ENCODE measurements around the gene DEPP1.

DEPP1 gene

DNA sequence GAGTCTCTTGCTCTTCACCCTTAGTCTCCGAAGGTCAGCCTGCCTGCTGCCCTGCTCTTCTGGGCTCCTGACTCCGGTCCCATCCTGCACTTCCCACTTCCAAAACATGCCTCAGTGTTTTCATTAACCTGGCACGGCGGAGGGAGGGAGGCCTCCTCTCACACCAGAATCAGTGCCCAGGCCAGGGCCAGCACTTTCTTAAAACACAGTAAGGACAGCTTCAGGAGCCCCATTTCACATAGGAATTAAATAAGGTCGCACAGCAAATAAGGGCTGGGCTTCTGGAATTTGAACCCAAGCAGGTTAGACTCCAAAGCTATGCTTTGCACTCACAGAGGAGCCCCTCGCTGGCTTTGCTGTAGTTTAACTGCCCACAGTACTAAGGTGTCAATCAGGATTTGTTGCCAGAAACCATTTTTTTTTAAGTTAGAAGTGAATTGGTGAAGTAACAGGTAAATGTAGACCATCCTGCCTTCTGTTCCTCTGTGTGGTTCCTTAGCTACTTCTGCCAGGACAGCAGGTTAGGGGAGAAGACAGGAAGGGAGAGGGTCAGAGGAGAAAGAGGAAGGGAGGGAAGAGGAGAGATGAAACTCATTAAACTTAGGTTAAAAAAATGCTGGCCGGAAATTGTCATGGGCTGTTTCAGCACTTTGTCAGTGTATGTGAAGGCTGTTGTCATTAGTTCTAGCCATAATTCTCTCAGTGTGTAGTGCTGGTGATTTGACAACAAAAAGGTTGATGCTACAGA is 18.0 kb downstream of the DEPP1 start:
- H3K27ac ChIP-seq (ENCODE audit: insufficient read depth, low read length, poor library complexity, severe bottlenecking) = no peak overlapping the region
- no peaks in the 10 kb centered on the region for H3K27me3 ChIP-seq (replicated peaks; ENCODE audit: control insufficient read depth, insufficient read depth, low read length, poor library complexity, severe bottlenecking)
- no peak for DNase-seq
- peaks cover 17% of the 10 kb centered on the region for H3K4me1 ChIP-seq (ENCODE audit: control insufficient read depth, insufficient read depth, low read length, poor library complexity, severe bottlenecking)
- no peaks in the 10 kb centered on the region for H3K36me3 ChIP-seq (ENCODE audit: control insufficient read depth, insufficient read depth, low read length)
- no peaks in the 10 kb centered on the region for H3K9me3 ChIP-seq (ENCODE audit: control insufficient read depth, low read length)
- H3K4me3 ChIP-seq (ENCODE audit: insufficient read depth, low read depth, low read length, poor library complexity, severe bottlenecking) = no peak overlapping the region

DNA sequence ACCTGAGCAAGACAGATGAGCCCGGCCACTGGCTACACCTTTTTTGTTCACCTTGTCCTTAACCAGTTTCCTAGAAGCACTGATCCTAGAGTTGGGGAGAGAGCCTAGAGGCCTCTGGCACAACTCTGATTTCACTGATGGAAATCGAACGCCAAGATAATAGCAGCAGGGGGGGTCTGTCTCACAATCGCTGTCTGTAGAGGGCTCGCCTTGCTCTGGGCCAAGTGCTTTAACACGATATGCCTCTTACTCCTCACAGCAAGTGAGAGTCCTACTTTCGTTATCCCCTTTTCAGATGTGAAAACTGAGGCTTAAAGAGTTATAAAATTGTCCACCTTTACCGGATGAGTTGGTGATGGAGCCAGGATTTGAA is 18.5 kb downstream of the DEPP1 start:
- no peak overlapping the region for H3K27ac ChIP-seq (ENCODE audit: insufficient read depth, low read length, poor library complexity, severe bottlenecking)
- DNase-seq = no peak
- H3K4me1 ChIP-seq (ENCODE audit: control insufficient read depth, insufficient read depth, low read length, poor library complexity, severe bottlenecking) = peaks cover 17% of the 10 kb centered on the region

DNA sequence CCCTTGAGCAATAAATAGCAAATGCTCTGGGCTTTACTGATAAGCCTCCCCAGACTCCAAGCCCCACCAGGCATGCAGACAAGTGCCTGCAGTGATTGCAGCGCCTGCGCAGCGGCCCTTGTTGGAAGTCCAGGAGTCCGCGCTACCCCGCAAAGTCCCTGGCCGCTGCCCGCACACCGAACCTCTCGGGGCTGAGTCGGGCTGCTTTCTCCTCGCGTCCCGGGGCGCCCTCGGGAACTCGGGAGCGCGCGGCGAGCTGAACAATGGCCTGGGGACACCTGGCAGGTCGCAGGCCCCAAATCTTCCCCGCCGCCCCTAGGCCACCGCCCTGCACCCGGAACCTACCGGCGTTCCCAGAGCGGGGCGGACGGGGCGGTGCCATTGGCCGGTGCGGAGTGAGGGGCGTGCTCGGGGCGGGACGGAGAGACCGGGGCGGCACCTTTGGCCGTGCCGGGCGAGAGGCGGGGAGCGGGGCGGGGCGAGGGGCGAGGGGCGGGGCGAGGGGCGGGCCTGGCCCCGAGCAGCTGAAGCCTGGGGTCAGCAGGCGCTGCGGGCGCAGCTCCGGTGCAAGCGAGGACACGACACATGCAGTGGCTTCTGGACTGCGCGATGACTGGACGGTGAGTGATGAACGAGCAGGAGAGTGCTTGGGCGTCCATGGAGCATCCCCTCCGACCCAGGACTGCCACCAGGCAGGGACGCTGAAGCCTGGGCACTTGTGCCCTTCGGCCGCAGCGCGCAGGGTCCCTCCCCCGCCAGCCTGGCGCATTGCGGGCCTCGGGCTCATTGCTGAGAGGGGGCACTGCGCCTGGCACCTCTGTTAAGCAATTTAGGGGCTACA is 19.1 kb downstream of the DEPP1 start, which contains the start of gene RASSF4:
RASSF4 (plus strand) TSS at position 556 of the 841 bp plus-strand sequence. CDS start 10,401 bp downstream, outside the sequence.
- DNase-seq = peak; percentile 82 to 86 (median 84)
- Histone ChIP-seq H3K4me1 (ENCODE audit: control insufficient read depth, insufficient read depth, low read length, poor library complexity, severe bottlenecking) (peaks cover 17% of the 10 kb centered on the region), H3K4me3 (ENCODE audit: insufficient read depth, low read depth, low read length, poor library complexity, severe bottlenecking) (peak within 1 kb of the TSS; percentile 70), H3K27me3 (replicated peaks; ENCODE audit: control insufficient read depth, insufficient read depth, low read length, poor library complexity, severe bottlenecking) (no peaks in the 10 kb centered on the region), H3K36me3 (ENCODE audit: control insufficient read depth, insufficient read depth, low read length) (no peaks in the 10 kb centered on the region), H3K9me3 (ENCODE audit: control insufficient read depth, low read length) (no peaks in the 10 kb centered on the region), H3K27ac (ENCODE audit: insufficient read depth, low read length, poor library complexity, severe bottlenecking) (peak within 1 kb of the TSS; percentile 58)

More for the DNA sequence above, 18.5 kb downstream of the DEPP1 start:
- no peaks in the 10 kb centered on the region for H3K36me3 ChIP-seq (ENCODE audit: control insufficient read depth, insufficient read depth, low read length)
- H3K9me3 ChIP-seq (ENCODE audit: control insufficient read depth, low read length) = no peaks in the 10 kb centered on the region
- peak overlapping the region; percentile 70 for H3K4me3 ChIP-seq (ENCODE audit: insufficient read depth, low read depth, low read length, poor library complexity, severe bottlenecking)
- H3K27me3 ChIP-seq (replicated peaks; ENCODE audit: control insufficient read depth, insufficient read depth, low read length, poor library complexity, severe bottlenecking) = no peaks in the 10 kb centered on the region

DNA sequence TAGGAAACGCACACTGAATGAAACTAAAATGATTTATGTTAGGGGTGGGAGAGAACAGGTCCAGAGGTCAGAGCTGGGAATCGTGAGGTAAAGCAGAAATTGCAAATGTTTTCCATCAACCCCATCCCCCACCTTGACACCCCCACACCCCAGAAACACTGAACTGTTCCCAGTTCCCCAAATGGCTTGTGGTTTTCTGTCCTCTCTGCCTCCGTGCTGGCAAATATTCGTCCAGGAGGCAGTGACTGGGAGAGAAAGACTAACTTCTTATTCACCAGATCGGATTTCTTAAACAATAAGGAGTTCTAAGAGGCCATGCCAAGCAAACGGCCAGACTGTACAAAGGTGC is 19.7 kb downstream of the DEPP1 start:
- Histone ChIP-seq H3K36me3 (ENCODE audit: control insufficient read depth, insufficient read depth, low read length) (no peaks in the 10 kb centered on the region), H3K4me3 (ENCODE audit: insufficient read depth, low read depth, low read length, poor library complexity, severe bottlenecking) (peak overlapping the region; percentile 70), H3K4me1 (ENCODE audit: control insufficient read depth, insufficient read depth, low read length, poor library complexity, severe bottlenecking) (peaks cover 17% of the 10 kb centered on the region), H3K9me3 (ENCODE audit: control insufficient read depth, low read length) (no peaks in the 10 kb centered on the region), H3K27me3 (replicated peaks; ENCODE audit: control insufficient read depth, insufficient read depth, low read length, poor library complexity, severe bottlenecking) (no peaks in the 10 kb centered on the region), H3K27ac (ENCODE audit: insufficient read depth, low read length, poor library complexity, severe bottlenecking) (peak overlapping the region; percentile 58)
- no peak for DNase-seq

DNA sequence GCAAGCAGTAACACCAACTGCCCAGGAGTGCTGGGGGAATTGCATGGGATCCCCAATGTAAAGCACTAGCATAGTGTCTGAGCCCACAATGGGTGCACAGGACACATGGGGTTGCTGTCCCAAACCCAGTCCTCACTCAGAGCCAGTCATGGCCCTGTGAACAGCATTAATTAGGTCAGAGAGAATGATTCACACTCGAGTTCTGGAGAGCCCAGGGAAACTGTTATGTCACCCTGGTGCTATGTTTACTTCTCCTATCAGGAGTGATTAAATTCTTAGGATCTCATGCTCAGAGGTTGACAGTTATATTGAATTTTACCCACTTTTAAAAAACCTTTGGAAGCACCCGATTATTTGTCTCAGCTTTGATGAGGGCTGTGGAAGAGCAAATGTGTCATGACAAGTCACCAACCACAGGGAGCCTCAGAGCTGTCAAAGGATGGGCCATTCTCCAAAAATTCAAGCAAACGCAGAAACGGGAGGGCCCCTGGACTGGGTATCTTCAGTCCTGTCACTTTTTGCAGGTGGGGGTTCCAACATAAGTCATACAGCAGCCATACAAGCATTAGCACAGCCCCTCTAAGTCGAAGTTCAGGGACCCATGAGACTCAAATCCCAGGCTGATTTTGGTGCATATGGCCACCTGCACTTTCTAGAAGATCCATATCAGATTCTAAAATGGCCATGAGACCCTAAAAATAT is 20.3 kb downstream of the DEPP1 start:
- Histone ChIP-seq H3K27me3 (replicated peaks; ENCODE audit: control insufficient read depth, insufficient read depth, low read length, poor library complexity, severe bottlenecking) (no peaks in the 10 kb centered on the region), H3K36me3 (ENCODE audit: control insufficient read depth, insufficient read depth, low read length) (no peaks in the 10 kb centered on the region), H3K4me3 (ENCODE audit: insufficient read depth, low read depth, low read length, poor library complexity, severe bottlenecking) (peak overlapping the region; percentile 70), H3K9me3 (ENCODE audit: control insufficient read depth, low read length) (no peaks in the 10 kb centered on the region), H3K27ac (ENCODE audit: insufficient read depth, low read length, poor library complexity, severe bottlenecking) (no peak overlapping the region), H3K4me1 (ENCODE audit: control insufficient read depth, insufficient read depth, low read length, poor library complexity, severe bottlenecking) (peaks cover 17% of the 10 kb centered on the region)
- no peak for DNase-seq

DNA sequence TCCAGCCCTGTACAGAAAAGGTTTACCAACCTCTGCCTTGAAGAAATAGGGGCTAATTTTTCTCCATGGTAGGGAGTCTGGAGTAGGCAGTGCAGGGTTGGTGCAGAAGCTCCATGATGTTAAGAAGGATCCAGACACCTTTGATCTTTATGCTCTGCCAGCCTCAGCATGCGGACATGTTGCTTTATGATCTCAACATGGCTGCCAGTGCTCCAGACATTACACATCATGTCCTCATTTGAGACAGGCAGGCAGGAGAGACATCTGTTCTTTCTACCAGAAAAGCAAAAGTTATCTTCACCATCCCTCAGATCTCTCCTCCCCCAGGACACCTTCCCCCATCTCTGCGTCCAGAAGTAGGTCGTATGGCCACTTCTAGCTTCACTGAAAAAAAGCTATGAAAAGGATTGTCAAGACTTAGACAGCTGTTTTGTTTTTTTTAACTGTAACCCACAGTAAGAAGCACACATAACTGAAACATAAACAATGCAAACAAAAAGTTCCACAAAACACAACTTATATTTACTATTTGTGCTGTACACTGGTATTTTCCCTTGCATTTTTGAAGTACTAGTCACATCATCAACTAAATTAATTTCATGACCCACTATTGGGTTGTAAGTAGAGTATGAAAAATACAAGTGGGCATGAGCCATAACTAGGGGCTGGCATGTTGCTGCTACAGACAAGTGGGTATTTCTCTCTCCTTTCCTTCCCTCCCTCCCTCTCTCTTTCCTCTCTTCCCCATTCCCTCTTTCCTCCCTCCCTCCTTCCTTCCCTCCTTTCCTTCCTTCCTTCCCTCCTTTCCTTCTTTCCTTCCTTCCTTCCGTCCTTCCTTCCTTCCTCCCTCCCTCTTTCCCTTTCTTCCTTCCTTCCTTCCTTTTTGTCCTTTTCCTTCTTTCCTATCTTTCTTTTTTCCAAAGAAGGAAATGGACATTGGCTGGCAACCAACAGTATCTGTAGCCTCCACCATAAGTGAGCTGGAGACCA is 21.6 kb downstream of the DEPP1 start:
- H3K4me3 ChIP-seq (ENCODE audit: insufficient read depth, low read depth, low read length, poor library complexity, severe bottlenecking) = no peak overlapping the region
- no peaks in the 10 kb centered on the region for H3K27me3 ChIP-seq (replicated peaks; ENCODE audit: control insufficient read depth, insufficient read depth, low read length, poor library complexity, severe bottlenecking)
- no peak overlapping the region for H3K27ac ChIP-seq (ENCODE audit: insufficient read depth, low read length, poor library complexity, severe bottlenecking)
- no peaks in the 10 kb centered on the region for H3K36me3 ChIP-seq (ENCODE audit: control insufficient read depth, insufficient read depth, low read length)
- no peaks in the 10 kb centered on the region for H3K9me3 ChIP-seq (ENCODE audit: control insufficient read depth, low read length)
- DNase-seq = no peak
- H3K4me1 ChIP-seq (ENCODE audit: control insufficient read depth, insufficient read depth, low read length, poor library complexity, severe bottlenecking) = peaks cover 17% of the 10 kb centered on the region

DNA sequence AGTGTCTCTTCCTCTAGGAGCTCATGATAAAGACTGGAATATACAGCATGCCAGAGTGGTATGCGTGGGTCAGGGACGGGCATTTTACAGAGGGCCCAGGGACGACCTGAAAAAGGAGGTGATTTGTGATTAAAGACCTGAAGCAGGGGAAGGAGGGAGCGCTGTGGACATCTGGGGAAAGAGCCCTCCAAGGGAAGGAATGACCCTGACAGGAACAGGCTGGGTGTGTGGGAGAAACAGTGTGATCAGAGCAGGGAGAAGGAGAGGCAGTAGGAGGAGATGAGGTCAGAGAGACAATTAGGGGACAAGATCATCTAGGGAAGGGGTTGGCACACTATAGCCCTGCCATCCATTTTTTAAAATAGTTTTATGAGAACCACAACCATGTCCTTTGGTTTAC is 22.4 kb downstream of the DEPP1 start:
- Histone ChIP-seq H3K36me3 (ENCODE audit: control insufficient read depth, insufficient read depth, low read length) (no peaks in the 10 kb centered on the region), H3K27me3 (replicated peaks; ENCODE audit: control insufficient read depth, insufficient read depth, low read length, poor library complexity, severe bottlenecking) (no peaks in the 10 kb centered on the region), H3K4me1 (ENCODE audit: control insufficient read depth, insufficient read depth, low read length, poor library complexity, severe bottlenecking) (peaks cover 17% of the 10 kb centered on the region), H3K27ac (ENCODE audit: insufficient read depth, low read length, poor library complexity, severe bottlenecking) (no peak overlapping the region), H3K4me3 (ENCODE audit: insufficient read depth, low read depth, low read length, poor library complexity, severe bottlenecking) (no peak overlapping the region), H3K9me3 (ENCODE audit: control insufficient read depth, low read length) (no peaks in the 10 kb centered on the region)
- no peak for DNase-seq

DNA sequence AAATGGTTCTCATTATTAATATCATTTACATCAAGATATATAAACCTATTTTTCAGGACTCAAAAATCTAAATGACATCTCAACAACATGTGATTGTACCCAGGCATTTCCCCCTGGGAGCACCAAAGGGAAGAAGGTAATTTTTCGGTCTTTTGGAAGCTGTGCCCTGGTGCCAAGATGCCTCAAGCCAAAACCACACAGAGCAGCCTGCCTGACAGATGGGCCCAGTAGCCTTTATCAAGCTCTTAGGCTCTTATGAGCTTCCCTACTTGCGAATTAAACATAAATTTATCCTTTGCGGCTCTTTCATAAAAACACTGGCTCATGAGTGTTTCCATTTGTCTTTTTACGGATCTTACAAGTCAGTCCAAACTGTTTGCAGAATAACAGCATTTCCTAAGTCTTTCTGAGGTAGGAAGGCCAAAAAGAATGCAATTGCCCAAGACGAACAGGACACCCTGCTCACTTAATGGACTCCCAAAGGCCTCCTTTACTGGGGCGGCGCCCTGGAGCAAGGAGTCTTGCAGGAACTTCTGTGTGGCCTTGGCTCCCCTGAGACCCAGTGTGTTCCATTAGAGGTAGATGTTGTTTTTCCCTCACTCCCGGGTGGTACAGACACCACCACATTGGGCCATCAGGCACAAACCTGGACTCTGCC is 23.1 kb downstream of the DEPP1 start:
- Histone ChIP-seq H3K9me3 (ENCODE audit: control insufficient read depth, low read length) (no peaks in the 10 kb centered on the region), H3K27me3 (replicated peaks; ENCODE audit: control insufficient read depth, insufficient read depth, low read length, poor library complexity, severe bottlenecking) (no peaks in the 10 kb centered on the region), H3K4me1 (ENCODE audit: control insufficient read depth, insufficient read depth, low read length, poor library complexity, severe bottlenecking) (peaks cover 17% of the 10 kb centered on the region), H3K27ac (ENCODE audit: insufficient read depth, low read length, poor library complexity, severe bottlenecking) (no peak overlapping the region), H3K36me3 (ENCODE audit: control insufficient read depth, insufficient read depth, low read length) (no peaks in the 10 kb centered on the region), H3K4me3 (ENCODE audit: insufficient read depth, low read depth, low read length, poor library complexity, severe bottlenecking) (no peak overlapping the region)
- DNase-seq = no peak

DNA sequence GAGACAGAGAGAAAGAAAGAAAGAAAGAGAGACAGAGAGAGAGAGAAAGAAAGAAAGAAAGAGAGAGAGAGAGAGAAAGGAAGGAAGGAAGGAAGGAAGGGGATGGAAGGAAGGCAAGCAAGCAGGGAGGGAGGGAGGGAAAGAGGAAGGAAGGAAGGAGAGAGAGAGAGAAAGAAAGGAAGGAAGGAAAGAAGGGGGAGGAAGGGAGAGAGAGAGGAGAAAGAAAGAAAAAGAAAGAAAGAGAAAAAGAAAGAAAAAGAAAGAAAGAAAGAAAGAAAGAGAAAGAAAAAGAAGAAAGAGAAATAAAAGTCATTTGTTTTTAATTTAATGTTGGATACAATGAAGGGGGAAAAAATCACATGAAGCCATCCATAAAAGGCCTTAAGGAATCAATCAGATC is 23.6 kb downstream of the DEPP1 start:
- Histone ChIP-seq H3K4me3 (ENCODE audit: insufficient read depth, low read depth, low read length, poor library complexity, severe bottlenecking) (no peak overlapping the region), H3K4me1 (ENCODE audit: control insufficient read depth, insufficient read depth, low read length, poor library complexity, severe bottlenecking) (peaks cover 15% of the 10 kb centered on the region), H3K36me3 (ENCODE audit: control insufficient read depth, insufficient read depth, low read length) (no peaks in the 10 kb centered on the region), H3K9me3 (ENCODE audit: control insufficient read depth, low read length) (no peaks in the 10 kb centered on the region), H3K27me3 (replicated peaks; ENCODE audit: control insufficient read depth, insufficient read depth, low read length, poor library complexity, severe bottlenecking) (no peaks in the 10 kb centered on the region), H3K27ac (ENCODE audit: insufficient read depth, low read length, poor library complexity, severe bottlenecking) (no peak overlapping the region)
- DNase-seq = no peak
